Measurements from ENCODE around the gene SLC29A2.
A peak's percentile ranks its signal among the peaks of the same experiment; 100 is the strongest.
"Not testable (repeated sequence)": the region's sequence is repeated elsewhere in the genome, so short reads cannot be mapped to it uniquely, and the experiment has no call there.

The SLC29A2 gene

DNA sequence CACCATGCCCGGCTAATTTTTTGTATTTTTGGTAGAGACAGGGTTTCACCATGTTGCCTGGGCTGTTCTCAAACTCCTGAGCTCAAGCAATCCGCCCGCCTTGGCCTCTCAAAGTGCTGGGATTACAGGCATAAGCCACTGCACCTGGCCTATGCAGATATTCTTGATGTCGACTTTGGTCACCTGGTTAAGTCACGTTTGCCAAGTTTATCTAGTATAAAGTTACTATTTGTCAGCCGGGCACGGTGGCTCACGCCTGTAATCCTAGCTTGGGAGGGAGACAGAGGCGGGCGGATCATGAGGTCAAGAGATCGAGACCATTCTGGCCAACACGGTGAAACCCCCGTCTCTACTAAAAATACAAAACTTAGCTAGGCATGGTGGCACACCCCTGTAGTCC lies 12.8 kb upstream of the SLC29A2 start:
- not testable (repeated sequence) for DNase-seq (ENCODE audit: low read depth, low spot score)

DNA sequence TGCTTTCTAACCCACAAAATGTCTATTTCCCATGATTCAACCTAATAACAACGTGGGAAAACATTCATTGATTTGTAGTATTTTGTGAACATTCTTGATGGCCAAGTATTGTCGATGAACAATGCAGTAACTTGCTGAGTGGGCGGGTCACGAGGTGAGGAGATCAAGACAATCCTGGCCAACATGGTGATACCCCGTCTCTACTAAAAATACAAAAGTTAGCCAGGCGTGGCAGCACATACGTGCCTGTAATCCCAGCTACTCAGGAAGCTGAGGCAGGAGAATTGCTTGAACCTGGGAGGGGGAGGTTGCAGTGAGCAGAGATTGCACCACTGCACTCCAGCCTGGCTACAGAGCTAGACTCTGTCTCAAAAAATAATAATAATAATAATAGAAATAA lies 8.7 kb upstream of the SLC29A2 start:
- DNase-seq (ENCODE audit: low read depth, low spot score): not testable (repeated sequence)

DNA sequence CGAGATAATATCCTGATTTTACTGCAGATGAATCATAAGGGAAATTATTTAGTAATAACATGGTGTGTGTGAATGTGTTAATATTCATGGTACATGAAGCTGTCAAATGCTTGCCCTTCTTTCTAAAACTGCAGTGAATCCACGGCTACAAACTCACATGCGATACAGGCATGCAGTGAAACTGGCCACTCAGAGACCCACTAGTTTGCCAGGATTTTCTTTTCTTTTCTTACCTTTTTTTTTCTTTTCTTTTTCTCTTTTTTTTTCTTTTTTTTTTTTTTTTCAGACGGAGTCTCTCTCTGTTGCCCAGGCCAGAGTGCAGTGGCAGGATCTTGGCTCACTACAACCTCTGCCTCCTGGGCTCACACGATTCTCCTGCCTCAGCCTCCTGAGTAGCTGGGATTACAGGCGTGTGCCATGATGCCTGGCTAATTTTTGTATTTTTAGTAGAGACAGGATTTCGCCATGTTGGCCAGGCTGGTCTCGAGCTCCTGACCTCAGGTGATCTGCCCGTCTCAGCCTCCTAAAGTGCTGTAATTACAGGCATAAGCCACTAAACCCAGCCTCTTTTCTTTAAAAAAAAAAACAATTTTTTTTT lies 2.2 kb upstream of the SLC29A2 start:
- DNase-seq (ENCODE audit: low read depth, low spot score): not testable (repeated sequence)

DNA sequence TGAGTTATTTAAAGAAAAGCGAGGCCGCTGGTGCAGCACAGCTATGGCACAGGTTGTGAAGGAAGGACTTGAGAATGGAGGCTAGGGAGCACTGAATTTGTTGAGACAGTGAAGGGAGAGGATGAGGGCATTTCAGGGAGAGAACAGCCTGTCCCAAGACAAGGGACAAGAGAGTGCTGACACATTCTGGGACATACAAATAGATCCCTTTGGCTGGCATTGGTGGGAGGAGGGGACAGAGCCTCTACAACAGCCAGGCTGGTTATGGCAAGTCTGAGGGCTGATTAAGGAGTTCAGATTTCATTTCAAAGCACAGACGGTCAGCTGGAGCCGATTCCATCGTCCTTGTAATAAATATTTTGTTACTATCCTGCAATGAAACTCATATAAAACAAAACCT lies 1.7 kb upstream of the SLC29A2 start:
- no peak for DNase-seq (ENCODE audit: low read depth, low spot score)

DNA sequence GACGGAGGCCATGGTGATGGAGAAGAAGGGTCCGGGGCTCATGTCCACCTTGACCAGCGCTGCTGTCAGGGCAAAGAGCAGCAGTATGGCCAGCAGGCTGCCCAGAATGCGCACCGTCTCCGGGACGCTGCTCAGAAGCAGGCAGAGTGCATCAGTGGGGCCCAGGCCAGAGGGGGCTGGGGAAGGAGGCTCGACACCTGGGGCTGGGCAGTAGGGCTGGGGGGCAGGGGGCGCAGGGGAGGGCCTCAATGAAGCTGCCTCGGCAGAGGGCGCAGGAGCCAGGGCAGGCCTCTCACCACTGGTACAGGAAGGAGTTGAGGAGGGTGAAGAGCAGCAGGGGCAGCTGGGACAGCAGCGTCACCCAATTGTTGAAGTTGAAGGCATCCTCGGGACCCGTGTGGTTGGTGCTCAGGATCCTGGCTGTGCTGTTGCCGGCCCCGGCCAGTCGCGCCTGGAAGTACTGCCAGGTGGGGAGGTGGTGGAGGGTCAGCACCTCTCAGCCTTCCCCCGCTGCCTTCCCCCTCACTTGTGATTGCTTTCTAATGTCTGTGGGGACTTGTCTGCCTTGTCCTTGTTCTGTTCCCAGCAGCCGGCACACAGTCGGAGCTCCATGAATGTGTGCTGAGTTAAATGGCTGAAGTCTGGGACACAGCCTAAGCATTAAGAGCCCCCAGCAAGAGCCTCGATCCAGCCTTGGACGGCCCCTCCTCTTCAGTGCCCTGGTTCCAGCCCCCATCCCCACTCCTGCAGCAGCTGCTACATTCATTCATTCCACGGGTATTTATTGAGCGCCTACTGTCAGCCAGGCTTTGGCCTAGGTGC lies 2.3 kb downstream of the SLC29A2 start:
- no peak for DNase-seq (ENCODE audit: low read depth, low spot score)

DNA sequence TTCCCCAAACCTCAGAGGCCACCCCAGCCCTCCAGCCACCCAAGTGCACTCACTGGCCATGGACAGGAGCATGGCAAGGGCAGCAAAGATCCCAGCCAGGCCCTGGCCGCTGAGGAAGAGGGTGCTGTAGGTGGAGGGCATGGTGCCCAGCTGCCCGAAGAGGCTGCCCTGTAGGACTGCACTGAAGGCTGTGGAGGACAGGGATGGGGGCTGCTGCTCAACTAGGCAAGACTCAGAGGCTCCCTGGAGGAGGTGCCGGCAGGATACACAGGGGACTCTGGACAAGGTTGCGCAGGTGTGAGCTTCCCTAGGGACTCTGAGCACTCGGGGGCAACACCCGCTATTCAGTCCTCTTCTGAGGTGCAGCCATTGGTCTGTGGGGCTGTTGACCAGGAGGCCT lies 3.1 kb downstream of the SLC29A2 start:
- no peak for DNase-seq (ENCODE audit: low read depth, low spot score)

DNA sequence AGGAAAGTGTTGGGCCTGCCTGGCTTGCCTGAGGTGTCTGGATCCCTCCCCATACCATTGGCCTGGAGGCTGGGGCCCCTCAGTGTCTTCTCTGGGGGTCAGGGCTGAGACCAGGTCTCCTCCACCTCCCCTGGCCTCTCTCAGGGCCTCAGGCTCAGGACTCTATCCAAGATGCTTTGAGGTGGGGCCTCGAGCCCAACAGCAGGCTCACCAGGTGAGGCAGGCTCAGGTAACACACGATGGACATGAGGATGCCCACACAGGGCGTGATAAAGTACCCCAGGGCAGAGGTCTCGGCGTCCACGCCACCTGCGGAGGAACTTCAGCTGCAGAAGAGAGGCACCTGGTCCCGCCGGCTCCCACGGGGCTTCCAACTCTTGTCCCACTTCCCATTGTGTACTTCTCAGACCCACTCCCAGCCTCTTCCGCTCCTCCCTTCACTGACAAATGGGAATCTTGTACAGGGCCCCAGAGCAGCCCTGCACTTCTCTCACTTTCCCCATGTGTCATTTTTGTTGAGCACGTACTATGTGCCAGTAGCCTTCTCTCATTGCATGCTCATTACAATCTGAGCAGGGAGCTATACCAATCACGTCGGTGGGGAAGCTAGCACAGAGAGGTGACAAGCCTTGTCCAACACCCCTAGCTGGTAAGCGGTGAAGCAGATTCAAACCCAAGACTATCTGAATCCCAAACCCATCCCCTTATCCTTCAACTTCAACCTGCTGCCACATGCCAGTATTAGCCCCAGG lies 3.8 kb downstream of the SLC29A2 start:
- no peak for DNase-seq (ENCODE audit: low read depth, low spot score)

DNA sequence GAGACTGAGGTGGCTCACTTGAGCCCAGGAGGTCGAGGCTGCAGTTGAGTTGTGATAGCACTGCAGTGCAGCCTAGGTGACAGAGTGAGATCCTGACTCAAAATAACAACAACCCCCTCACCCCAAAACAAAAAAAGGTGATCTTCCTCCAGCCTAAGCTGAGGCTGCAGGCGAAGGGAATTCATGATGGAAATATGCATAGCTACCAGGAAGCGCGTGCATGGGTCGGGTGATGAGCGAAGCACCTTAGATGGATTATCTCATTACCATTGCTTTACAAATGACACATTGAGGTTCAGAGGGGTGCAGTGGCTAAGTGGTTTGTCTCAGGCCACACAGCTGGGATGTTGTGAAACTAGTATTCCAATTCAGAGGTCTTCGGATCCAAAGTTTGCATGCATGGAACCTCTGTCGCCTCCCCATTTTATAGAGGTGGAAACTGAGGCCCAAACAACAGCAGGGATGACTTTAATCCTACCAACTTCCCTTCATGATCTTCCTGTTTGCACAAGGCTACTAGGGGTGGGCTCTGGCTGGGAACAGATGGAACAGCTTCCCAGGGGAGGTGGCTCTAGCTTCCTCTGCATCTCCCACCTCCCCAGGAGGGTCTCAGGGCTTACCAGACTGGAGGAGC lies 4.6 kb downstream of the SLC29A2 start:
- no peak for DNase-seq (ENCODE audit: low read depth, low spot score)

DNA sequence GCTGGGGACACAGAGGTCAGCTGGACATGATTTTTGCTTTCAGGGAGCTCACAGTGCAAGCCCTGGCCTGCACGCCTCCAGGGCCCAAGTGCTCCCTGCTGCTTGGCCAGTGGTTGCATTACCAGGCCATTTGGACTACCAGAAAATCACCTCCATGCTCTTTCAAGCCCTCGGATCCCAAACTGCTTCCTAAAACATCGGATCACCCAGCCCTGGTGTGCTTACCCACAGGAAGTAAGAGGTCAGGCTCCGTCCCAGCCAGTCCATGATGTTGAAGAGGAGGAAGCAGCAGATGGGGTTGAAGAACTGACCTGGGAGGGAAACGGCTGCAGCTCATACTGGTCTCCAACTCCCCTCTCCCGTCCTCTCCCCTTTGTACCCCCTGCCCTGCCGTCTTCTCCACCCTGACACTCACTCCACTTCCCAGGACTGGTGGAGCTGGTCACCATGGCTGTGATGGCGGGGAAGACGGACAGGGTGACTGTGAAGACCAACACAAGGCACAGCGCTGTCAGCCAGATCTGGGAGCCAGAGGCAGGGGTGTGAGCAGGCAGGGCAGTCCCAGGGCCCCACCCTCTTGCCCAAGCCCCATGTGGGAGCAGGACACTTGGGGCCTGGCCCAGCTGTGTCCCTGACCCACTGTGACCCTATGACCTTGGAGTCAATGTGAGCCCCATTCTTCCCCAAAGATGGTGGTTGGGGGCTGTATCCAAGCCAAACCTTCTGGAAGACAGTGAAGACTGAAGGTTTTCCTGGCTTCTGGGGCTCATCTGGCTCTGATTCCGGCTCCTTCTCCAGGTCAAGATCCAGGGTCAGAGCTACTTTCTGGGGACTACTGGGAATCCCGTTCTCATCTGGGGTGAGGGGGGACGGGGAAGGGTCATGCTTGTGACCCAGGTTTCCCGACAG lies 5.6 kb downstream of the SLC29A2 start:
- no peak for DNase-seq (ENCODE audit: low read depth, low spot score)

DNA sequence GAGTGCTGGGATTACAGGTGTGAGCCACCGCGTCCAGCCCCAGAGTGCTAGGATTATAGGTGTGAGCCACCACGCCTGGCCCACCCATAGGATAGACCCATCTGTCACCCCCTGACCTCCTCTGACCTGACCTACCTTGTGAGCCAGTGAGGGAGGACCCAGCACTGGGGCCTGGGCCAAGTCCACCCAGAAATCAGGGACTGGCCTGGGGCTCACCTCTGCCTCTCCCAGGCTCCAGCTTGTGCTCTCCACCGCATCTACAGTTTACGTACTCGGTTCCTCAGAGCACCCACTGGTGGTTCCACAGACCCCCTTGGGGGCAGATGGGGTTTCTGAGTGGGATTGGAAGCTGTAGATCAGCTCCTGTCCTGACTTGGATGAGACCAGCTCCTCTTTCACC lies 6.4 kb downstream of the SLC29A2 start:
- no peak for DNase-seq (ENCODE audit: low read depth, low spot score)

DNA sequence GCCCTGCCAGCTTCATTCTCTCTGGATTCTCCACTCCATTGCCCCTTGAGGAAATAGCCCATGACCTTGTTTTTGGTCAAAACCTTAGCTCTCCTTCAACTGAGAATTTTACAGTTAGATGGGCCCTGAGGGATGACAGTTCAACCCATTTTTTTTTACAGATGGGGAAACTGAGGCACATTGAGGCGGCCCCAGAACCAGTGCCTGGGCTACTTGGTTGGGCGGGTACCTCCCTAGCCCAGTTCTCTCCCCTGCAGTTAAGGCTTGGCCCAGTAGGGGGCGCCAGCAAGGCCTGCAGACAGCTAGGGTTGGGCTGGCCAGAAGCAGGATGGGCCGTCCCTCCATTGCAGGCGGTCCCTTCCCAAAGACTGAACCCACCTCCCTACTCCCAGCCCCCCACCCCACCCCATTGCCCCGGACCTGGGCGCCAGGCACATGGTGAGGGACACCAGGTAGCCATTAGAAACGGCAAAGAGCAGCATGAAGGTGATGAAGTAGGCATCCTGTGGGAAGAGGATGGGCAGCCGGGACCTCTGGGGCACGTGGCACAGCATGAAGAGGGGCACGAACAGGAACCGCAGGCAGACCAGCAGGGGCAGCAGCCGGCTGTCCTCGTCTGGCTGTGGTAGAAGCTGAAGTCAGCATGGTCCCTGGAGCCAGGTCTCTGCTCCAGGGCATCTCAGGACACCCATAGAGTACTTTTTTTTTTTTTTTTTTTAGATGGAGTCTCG lies 7.6 kb downstream of the SLC29A2 start:
- peak; percentile 88 for DNase-seq (ENCODE audit: low read depth, low spot score)

DNA sequence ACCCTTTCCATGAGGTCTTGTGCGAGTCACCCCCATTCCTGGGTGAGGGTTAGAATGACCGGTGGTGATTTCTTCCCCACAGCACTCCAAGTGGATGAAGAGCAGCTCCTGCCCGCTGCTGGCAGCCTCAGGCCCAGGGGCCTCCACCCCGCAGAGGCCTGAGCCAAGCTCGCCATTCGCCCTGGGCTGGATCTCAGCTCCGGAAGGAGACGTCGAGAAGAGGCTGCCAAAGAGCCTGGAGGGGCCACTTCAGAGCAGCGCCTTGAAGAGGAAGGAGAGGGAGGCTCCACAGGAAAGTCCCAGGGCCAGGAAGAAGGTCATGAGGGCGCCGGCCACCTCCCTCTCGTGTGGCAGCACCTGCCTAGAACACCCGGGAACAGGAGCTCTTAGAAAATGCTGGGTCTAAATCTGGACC lies 8.4 kb downstream of the SLC29A2 start:
- no peak for DNase-seq (ENCODE audit: low read depth, low spot score)

DNA sequence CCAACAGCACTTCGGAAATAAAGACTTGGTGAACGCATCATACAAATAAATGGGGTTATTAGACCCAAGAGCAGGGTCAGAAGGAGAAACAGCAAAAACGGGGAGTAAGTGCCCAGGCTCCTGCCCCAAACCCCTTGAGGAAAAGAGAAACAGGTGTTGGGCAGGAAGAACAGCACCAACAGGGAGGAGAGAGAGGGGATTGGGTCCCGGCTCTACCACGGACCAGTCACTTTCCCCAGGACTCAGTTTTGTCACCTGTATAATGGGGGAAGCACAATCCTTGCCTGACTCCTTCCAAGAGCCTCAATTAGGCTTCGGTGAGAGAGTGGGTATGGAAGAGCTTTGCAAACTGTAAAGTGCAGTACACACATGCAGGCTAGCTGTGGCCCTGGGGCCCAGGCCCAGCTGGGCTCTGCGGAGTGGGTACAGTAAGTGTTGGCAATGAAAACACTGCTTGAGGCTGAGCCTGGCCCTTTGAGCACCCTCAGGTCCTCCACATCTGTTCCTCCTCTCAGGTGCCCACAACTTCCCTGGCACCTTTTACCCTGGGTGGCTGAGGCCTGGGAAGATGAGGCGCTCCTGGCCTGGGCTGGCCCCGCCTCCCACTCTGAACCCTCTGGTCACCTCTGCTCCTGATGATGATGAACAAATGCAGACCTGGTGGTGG lies 8.9 kb downstream of the SLC29A2 start:
- DNase-seq (ENCODE audit: low read depth, low spot score): no peak

DNA sequence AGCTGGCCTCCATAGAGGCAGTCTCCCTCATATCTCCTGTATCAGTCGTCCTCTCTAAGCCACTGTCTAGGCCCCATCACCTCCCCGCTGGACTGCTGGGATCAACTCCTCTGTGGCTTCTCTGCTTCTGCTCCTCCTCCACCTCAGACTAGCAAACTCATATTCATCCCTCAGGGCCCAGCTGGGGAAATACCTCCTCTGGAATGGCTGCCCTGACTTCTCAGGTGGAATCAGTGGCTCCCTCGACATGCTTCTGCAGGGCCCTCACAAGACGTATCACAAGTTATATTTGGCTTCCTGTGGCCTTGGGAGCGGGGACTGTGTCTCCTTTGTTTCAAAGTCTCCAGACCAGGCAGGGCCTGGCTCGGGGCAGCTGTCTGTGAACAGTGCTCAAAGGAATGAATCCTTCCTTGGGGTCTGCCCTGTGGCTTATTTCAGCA lies 10.0 kb downstream of the SLC29A2 start:
- no peak for DNase-seq (ENCODE audit: low read depth, low spot score)

DNA sequence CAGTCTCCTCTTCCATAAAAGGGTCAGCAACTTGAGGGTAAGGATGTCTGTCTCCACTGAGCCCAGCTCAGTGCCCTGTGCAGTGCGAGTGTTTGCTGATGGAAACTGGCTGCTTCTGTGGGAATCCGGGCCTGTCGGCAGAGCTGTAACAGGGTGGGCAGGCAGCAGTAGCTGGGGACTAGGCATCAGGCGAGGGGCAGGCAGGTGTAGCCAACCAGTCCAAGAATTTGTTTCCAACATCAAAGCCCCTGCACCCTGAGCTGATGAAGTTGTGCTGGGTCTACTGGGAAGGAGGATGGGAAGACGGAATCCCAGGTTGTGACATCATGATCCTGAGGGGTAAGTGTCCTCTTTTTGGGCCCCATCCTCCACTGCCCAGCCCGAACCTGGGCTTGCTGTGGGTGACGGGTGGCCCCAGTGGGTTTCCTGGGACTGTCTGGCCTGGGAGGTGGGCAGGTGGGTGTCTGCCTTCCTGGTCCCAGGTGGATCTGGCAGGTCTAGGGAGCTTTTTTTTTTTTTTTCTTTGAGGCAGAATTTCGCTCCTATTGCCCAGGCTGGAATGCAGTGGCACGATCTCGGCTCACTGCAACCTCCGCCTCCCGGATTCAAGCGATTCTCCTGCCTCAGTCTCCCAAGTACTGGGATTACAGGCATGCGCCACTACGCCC lies 11.0 kb downstream of the SLC29A2 start:
- DNase-seq (ENCODE audit: low read depth, low spot score): no peak

DNA sequence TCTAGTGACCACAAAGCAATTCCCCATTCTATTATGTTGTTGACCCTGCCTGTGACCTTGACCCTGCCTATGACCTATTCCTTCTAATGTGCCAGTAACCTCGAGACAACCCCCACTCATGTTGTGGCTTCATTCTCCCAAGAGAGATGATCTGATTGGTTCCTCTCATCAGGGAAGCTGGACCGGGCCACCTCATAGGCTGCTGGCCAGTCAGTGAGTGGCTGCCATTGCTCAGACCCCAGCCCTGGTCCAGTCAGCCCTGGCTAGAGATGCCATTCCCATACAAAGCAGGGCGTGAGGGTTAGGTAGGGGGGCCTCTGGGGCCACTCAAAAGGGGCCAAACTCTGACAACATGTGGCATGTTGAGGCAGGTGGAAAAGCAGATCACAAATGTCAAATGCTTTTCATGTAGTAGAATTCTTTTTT lies 11.9 kb downstream of the SLC29A2 start:
- no peak for DNase-seq (ENCODE audit: low read depth, low spot score)

DNA sequence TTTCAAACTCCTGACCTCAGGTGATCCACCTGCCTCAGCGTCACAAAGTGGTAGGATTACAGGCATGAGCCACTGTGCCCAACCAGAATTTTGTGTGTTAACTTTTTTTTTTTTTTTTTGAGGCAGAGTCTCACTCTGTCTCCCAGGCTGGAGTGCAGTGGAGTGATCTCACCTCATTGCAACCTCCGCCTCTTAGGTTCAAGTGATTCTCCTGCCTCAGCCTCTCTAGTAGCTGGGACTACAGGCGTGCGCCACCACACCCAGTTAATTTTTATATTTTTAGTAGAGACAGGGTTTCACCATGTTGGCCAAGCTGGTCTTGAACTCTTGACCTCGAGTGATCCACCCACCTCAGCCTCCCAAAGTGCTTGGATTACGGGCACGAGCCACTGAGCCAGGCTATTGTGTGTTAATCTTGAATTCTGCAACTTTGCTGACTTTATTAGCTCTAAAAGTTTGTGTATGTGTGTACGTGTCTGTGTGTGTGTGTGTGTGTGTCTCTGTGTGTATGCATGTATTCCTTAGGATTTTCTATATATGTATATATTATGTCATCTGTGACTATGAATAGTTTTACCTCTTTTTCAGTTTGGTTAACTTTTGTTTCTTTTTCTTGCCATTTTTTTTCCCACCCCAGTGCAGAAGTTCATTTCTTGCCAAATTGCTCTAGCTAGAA lies 20.9 kb downstream of the SLC29A2 start:
- not testable (repeated sequence) for DNase-seq (ENCODE audit: low read depth, low spot score)

DNA sequence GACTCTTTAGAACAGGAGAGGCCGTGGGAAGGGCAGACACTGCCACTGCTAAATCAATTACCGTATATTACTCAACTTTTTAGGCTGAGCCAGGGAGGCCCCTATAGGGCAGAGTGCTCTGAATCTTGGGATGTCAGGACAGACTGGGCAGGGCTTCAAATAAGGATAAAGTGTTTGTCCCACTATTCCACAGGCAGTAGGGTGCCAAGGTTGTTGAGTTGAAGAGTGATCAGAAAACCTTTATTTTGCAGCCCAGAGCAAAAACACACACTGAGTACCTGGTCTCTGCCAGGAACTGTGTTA lies 22.5 kb downstream of the SLC29A2 start:
- DNase-seq (ENCODE audit: low read depth, low spot score): no peak
